ENCODE data around the gene PTPRB. TPM values are rescaled to one million over a fixed set of nuclear protein-coding genes. Genes with fewer than 3 reads are reported as not detected.

PTPRB gene
- total RNA-seq, 2 donors from 2014 or later = not detected

DNA sequence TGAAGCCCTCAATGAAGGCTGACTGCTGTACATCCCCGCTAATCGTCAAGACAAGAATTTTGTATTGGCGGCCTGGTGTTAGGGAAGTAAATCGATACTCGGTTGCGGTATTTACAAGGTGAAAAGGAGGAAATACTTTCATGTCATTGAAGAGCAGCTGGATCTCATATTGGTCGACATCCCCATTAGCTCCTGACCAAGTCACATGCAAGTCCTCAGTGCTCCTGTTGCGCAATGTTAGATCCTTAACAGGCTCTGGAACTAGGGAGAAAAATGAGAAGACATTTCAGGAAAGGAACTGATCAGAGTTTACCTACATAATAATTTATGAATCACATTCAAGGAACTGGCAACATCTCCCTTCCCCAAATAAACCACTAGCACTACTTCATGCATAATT lies 66.2 kb downstream of the PTPRB start:
- H3K9me3 Mint-ChIP-seq = no peaks in the 10 kb centered on the region
- DNase-seq = no peak
- no peak for ATAC-seq (replicated peaks in 1 of 2)
- H3K36me3 Mint-ChIP-seq (ENCODE audit: insufficient read depth in 2 of 2) = no peaks in the 10 kb centered on the region
- H3K27me3 Mint-ChIP-seq (ENCODE audit: low read depth) = peaks cover 12% of the 10 kb centered on the region
- H3K27ac Mint-ChIP-seq = no peak overlapping the region
- H3K4me1 Mint-ChIP-seq (ENCODE audit: low read depth) = no peaks in the 10 kb centered on the region
- H3K4me3 Mint-ChIP-seq = no peak overlapping the region

DNA sequence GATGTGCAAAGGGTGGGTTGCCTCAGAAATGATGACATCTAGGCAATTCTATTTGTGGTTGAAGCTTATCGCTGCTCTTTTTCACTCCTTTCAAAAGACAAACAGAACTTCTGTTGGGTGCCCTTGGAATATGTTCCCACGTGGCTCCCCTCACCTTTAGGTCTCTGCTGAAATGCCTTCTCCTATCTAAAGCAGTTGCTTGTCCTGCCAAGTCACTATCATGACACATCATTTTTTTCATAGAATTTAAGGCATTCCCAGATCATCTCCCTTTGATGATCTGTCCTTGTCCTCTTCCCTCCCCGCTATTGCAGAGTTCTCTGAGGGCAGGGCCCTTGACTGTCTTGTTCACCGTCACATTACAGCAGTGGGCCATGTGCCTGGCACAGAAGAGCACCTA lies 75.7 kb downstream of the PTPRB start:
- ATAC-seq (replicated peaks in 1 of 2) = no peak
- H3K36me3 Mint-ChIP-seq (ENCODE audit: insufficient read depth in 2 of 2) = no peaks in the 10 kb centered on the region
- H3K4me3 Mint-ChIP-seq = no peak overlapping the region
- H3K27ac Mint-ChIP-seq = no peak overlapping the region
- no peaks in the 10 kb centered on the region for H3K9me3 Mint-ChIP-seq
- no peaks in the 10 kb centered on the region for H3K4me1 Mint-ChIP-seq (ENCODE audit: low read depth)
- peaks cover 6% of the 10 kb centered on the region for H3K27me3 Mint-ChIP-seq (ENCODE audit: low read depth)
- no peak for DNase-seq

DNA sequence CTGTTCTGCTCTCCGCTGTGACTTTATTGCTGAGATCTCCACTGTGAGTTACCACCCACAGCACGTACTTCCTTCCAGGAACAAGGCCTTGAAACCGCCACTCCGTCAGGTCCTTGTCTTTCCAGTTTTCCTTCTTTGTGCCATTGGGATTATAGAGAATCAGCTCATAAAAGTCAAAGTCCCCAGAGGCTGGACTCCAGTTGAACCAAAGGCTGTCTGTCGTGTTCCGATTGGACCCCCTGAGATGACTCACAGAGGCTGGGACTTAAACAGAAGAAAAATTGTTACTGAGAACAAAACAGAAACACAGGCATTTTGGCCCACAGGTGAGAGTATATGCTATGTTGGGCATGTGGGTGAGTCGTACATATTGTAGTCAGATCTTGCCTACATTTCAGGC lies 76.6 kb downstream of the PTPRB start:
- Mint-ChIP-seq H3K27ac (no peak overlapping the region), H3K36me3 (ENCODE audit: insufficient read depth in 2 of 2) (no peaks in the 10 kb centered on the region), H3K4me1 (ENCODE audit: low read depth) (no peaks in the 10 kb centered on the region), H3K4me3 (no peak overlapping the region), H3K9me3 (no peaks in the 10 kb centered on the region), H3K27me3 (ENCODE audit: low read depth) (peaks cover 6% of the 10 kb centered on the region)
- ATAC-seq (replicated peaks in 1 of 2) = no peak
- DNase-seq = no peak

DNA sequence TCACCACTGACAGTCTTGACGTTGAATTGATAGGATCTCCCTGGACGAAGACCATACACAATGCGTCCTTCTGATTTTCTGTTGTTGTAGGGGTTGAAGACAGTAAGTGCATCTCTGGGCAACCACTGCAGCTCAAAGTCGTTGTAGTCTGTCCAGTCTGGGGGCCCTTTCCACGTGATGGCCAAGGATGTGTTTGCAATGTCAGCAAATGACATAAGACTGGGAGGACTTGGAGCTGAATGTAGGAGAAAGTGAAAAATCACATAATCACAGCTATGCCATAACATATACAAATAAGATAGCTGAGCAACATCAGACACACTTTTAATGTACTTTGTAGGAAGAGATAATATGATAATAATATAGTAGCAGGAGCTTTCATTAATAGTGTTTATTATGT lies 77.8 kb downstream of the PTPRB start:
- DNase-seq (no peak), ATAC-seq (replicated peaks in 1 of 2) (no peak)
- Mint-ChIP-seq H3K27ac (no peak overlapping the region), H3K9me3 (no peaks in the 10 kb centered on the region), H3K27me3 (ENCODE audit: low read depth) (no peaks in the 10 kb centered on the region), H3K4me1 (ENCODE audit: low read depth) (no peaks in the 10 kb centered on the region), H3K4me3 (no peak overlapping the region), H3K36me3 (ENCODE audit: insufficient read depth in 2 of 2) (no peaks in the 10 kb centered on the region)

DNA sequence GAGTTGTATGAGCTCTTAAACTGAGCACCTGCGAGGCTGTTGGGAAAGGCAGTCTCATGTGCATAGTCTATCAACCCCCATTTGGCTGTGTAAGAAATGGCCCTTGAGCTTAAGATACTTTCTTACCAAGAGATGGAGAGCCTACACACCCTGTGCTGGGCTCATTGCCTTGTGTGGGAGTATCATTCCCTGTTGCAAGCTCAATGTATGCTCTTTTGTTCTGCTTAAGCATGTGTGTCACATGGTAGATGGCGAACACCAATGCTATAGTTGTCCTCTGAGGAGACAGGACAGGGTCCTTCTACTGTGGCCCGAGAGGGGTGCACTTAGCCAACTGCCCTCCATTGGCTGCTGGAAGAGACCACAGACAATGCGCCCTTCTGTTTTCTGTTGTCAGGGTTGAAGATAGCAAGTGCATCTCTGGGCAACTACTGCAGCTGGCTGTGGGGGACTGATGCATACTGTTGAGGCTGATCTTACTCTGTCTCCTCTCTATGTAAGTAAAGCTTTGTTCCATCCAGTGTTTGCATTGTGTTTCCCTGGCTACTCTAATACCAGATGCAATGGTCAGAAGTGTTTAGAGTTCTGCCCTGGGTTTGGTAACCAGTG lies 79.5 kb downstream of the PTPRB start:
- H3K36me3 Mint-ChIP-seq (ENCODE audit: insufficient read depth in 2 of 2) = no peaks in the 10 kb centered on the region
- H3K4me1 Mint-ChIP-seq (ENCODE audit: low read depth) = no peaks in the 10 kb centered on the region
- DNase-seq (no peak), ATAC-seq (replicated peaks in 1 of 2) (no peak)
- H3K9me3 Mint-ChIP-seq = no peaks in the 10 kb centered on the region
- no peak overlapping the region for H3K4me3 Mint-ChIP-seq
- no peak overlapping the region for H3K27ac Mint-ChIP-seq
- H3K27me3 Mint-ChIP-seq (ENCODE audit: low read depth) = no peaks in the 10 kb centered on the region

DNA sequence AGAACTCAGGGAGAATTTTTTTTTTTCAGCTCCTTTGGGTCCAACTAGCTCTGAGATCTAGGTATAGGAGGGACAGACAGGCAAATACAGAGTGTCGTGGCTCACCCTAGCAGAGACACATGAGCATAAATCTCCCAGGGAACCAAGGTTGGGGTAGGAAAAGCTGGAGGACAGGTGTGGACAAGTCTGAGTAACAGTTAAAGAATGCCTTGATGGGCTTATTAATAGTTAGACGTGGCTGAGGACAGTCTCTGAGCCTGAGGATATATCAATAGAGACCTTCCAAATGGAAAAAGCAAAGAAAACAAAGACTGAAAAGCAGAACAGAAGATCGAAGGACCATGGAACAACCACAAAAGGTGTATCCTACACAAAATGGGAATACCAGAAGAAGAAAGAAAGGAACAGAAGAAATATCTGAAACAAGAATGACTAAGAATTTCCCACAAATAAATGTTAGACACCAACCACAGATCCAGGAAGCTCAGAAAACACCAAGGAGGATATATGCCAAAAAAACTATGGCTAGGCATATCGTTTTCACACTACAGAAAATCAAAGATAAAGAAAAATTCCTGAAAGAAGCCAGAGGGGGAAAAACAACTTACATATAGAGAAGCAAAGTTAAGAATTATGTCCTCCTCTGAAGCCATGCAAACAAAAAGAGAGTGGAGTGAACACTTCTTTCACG lies 80.9 kb downstream of the PTPRB start:
- H3K9me3 Mint-ChIP-seq = no peaks in the 10 kb centered on the region
- no peaks in the 10 kb centered on the region for H3K4me1 Mint-ChIP-seq (ENCODE audit: low read depth)
- no peaks in the 10 kb centered on the region for H3K36me3 Mint-ChIP-seq (ENCODE audit: insufficient read depth in 2 of 2)
- H3K27ac Mint-ChIP-seq = no peak overlapping the region
- ATAC-seq (replicated peaks in 1 of 2) = no peak
- H3K27me3 Mint-ChIP-seq (ENCODE audit: low read depth) = no peaks in the 10 kb centered on the region
- DNase-seq = no peak
- H3K4me3 Mint-ChIP-seq = no peak overlapping the region

DNA sequence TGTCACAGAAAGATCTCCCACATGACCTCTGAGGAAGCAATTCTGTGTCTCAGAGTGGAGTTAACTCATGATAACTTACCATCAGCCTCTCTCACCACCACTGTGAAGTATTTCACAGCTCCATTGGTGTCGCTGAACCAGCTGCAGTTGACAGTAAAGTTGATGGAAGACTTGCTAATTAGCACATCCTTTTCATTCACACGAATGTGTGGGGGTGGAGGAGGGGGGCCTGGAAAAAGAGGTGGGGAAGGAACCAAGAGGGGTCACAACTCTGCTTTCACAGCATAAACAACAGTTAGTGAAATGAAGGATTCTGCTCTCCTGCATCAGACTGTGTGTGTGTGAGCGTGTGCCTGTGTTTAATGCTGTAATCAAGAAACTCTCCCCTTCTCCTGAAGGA lies 82.1 kb downstream of the PTPRB start:
- ATAC-seq (replicated peaks in 1 of 2) (no peak), DNase-seq (no peak)
- H3K27me3 Mint-ChIP-seq (ENCODE audit: low read depth) = no peaks in the 10 kb centered on the region
- no peaks in the 10 kb centered on the region for H3K9me3 Mint-ChIP-seq
- no peaks in the 10 kb centered on the region for H3K36me3 Mint-ChIP-seq (ENCODE audit: insufficient read depth in 2 of 2)
- H3K27ac Mint-ChIP-seq = no peak overlapping the region
- H3K4me3 Mint-ChIP-seq = no peak overlapping the region
- no peaks in the 10 kb centered on the region for H3K4me1 Mint-ChIP-seq (ENCODE audit: low read depth)

DNA sequence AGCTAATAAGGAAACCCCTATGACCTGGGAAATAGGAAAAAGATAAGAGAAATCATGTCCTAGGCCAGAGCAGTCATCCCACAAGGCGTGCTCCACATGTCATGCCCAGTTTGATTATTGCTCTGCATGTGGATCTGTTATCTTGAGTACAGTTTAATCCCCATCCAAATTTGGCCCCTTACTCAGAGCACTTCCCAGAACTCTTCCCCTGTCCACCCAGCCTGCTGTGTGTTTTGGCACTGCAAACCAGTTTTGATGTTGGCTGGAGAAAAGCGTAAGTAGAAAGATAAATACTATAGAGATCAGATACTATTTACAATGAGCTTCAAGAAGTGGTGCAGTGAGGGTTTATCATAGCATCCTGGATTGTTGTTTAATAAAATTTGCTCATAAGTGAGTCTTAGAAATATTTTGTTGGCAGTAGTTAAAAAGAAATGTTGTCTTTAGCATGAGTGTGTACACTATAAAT lies 83.8 kb downstream of the PTPRB start:
- no peaks in the 10 kb centered on the region for H3K9me3 Mint-ChIP-seq
- no peaks in the 10 kb centered on the region for H3K27me3 Mint-ChIP-seq (ENCODE audit: low read depth)
- ATAC-seq (replicated peaks in 1 of 2) = no peak

DNA sequence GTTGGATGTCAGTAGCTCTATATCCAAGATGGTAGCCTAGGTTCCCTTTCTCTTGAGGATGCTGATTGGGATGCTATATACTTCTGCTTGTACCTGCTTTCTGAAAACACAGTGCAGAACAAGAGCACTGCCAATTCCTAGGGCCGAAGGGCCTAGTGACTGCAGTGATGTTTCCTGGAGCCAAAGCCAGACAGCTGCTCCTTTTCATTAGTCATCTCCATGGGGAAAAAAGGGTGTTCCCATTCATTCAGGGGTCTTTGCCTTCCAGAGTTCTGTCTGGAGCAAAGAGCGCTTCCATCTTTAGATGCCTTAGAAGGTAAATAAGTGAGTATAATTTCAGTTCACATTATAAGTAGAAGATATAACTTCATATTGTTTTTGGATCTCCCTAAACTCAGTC lies 85.5 kb downstream of the PTPRB start:
- Mint-ChIP-seq H3K9me3 (no peaks in the 10 kb centered on the region), H3K27me3 (ENCODE audit: low read depth) (no peaks in the 10 kb centered on the region), H3K4me1 (ENCODE audit: low read depth) (no peaks in the 10 kb centered on the region), H3K36me3 (ENCODE audit: insufficient read depth in 2 of 2) (no peaks in the 10 kb centered on the region), H3K4me3 (no peak overlapping the region), H3K27ac (no peak overlapping the region)
- DNase-seq (no peak), ATAC-seq (replicated peaks in 1 of 2) (no peak)

More for the DNA sequence above, 83.8 kb downstream of the PTPRB start:
- H3K4me3 Mint-ChIP-seq = no peak overlapping the region
- no peaks in the 10 kb centered on the region for H3K36me3 Mint-ChIP-seq (ENCODE audit: insufficient read depth in 2 of 2)
- H3K27ac Mint-ChIP-seq = no peak overlapping the region
- DNase-seq = no peak
- H3K4me1 Mint-ChIP-seq (ENCODE audit: low read depth) = no peaks in the 10 kb centered on the region

DNA sequence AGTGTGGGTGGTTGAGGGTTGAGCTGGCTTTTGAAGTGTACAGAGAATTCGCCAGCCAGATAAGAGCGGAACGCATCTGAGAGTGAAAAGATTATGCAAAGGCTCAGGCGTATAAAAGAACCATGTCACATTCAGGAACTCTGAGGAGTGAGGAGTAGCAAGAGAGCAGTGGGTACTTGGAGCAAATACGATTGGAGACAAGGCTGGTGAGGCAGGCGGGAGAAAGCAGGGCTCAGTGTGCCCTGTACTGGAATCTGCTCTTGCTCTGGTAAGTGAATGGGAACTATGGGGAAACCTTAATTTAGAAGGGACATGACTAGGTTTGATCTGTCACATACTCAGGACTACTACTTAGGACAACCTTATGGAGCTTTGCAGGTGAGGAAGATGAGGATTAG lies 87.0 kb downstream of the PTPRB start:
- no peaks in the 10 kb centered on the region for H3K27me3 Mint-ChIP-seq (ENCODE audit: low read depth)

DNA sequence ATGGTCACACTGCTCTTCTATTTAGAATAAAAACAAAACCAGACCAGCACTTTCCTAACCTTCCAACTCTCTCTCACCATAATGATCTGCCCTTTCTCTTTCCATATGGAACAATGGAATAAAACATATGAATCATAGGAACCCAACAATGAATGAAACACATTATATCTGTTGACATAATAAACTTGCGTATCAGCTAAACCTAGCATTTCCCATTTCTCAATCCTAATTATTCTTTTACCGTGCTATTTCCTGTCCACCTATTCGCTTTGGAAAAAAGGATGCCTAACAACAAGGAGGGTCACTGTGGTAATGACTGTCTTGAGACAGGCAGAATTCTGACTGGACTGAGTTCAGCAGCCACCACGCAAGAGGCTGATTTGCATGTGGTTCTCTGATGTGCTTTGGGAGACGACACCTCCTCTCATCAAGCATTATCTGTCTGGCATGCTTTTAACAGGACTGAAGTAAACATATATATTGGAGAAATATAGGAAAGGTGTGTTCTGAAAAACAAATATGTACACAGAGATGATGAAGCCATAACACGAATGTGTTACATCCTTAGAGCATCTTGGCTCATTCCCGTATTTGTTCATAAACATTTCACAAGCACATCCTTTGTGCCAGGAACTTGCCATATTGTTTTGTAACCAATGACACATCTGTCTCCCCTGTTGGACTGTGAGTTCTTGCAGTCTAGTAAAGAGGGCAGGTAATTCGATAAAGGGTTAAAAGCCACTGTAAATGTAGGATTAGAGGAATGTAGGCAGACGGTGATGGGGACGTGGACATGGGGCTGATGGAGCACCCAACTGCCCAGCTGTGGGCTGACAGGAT lies 87.7 kb downstream of the PTPRB start:
- DNase-seq (no peak), ATAC-seq (replicated peaks in 1 of 2) (no peak)
- no peaks in the 10 kb centered on the region for H3K36me3 Mint-ChIP-seq (ENCODE audit: insufficient read depth in 2 of 2)
- H3K27ac Mint-ChIP-seq = no peak overlapping the region
- H3K9me3 Mint-ChIP-seq = no peaks in the 10 kb centered on the region
- no peak overlapping the region for H3K4me3 Mint-ChIP-seq
- H3K4me1 Mint-ChIP-seq (ENCODE audit: low read depth) = no peaks in the 10 kb centered on the region
- H3K27me3 Mint-ChIP-seq (ENCODE audit: low read depth) = no peaks in the 10 kb centered on the region

More for the DNA sequence above, 87.0 kb downstream of the PTPRB start:
- no peaks in the 10 kb centered on the region for H3K36me3 Mint-ChIP-seq (ENCODE audit: insufficient read depth in 2 of 2)
- H3K4me3 Mint-ChIP-seq = no peak overlapping the region
- H3K27ac Mint-ChIP-seq = no peak overlapping the region
- H3K4me1 Mint-ChIP-seq (ENCODE audit: low read depth) = no peaks in the 10 kb centered on the region
- no peaks in the 10 kb centered on the region for H3K9me3 Mint-ChIP-seq
- ATAC-seq (replicated peaks in 1 of 2) (no peak), DNase-seq (no peak)

DNA sequence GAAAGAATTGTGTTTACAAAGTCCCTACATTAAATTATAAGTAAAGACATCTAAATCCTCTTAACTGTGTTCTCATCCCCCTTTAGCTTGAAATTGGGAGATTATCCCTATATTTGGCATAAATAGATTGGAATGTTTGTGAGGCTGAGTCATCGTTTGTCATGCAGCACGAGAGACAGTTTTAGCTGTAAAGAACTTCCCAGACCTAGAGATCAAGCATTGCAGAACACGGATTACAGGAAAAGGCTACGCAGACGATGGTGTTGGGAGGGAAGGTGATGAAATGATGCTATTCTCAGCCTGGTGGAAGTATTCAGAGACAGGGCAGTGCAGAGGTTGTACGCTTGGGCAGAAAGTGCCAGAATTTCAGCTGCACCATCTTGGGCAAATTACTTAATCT lies 93.8 kb downstream of the PTPRB start:
- Mint-ChIP-seq H3K27me3 (ENCODE audit: low read depth) (peaks cover 18% of the 10 kb centered on the region), H3K36me3 (ENCODE audit: insufficient read depth in 2 of 2) (no peaks in the 10 kb centered on the region), H3K27ac (no peak overlapping the region), H3K4me1 (ENCODE audit: low read depth) (no peaks in the 10 kb centered on the region), H3K9me3 (no peaks in the 10 kb centered on the region), H3K4me3 (no peak overlapping the region)
- ATAC-seq (replicated peaks in 1 of 2) (no peak), DNase-seq (no peak)

DNA sequence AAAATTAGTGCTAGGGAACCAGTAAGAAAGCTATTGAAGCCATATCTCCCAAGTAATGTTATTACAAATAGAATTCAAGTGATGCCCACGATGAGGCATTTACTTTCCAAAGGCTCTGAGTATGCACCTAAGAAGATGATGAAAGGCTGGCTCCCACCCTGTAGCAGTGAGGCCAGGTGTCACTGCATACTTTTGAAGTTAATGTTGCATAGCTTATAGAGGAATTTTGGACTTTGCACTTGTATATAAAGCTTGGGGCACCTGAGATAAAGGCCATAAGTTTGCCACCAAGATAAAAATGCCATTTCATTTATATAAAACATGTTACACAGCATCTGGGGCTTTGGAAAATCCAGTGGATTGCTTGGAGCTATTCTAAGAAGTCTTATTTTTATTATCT lies 96.2 kb downstream of the PTPRB start:
- Mint-ChIP-seq H3K27me3 (ENCODE audit: low read depth) (peaks cover 18% of the 10 kb centered on the region), H3K4me3 (no peak overlapping the region), H3K9me3 (no peaks in the 10 kb centered on the region), H3K27ac (no peak overlapping the region), H3K4me1 (ENCODE audit: low read depth) (no peaks in the 10 kb centered on the region), H3K36me3 (ENCODE audit: insufficient read depth in 2 of 2) (no peaks in the 10 kb centered on the region)
- DNase-seq (no peak), ATAC-seq (replicated peaks in 1 of 2) (no peak)
